CD8-positive, alpha-beta memory T cell (primary cell): ENCODE results near the gene ERRFI1. TPM values are rescaled to one million over a fixed set of nuclear protein-coding genes. Genes with fewer than 3 reads are reported as not detected.
A peak's percentile ranks its signal among the peaks of the same experiment; 100 is the strongest.
"Not testable (repeated sequence)": the region's sequence is repeated elsewhere in the genome, so short reads cannot be mapped to it uniquely, and the experiment has no call there.

Source experiments
- CTCF ChIA-PET: fragments of 350-600 bp; sonication (Branson Sonifier 250); formaldehyde crosslinking; loops from one replicate; lab custom pipeline; 2021; ENCODE audit warnings: antibody characterized with exemption; lab: Charles Lee
- POLR2A ChIA-PET: fragments of 350-600 bp; sonication (Branson Sonifier 250); formaldehyde crosslinking; loops from one replicate; lab custom pipeline; 2021; ENCODE audit warnings: antibody characterized with exemption; lab: Charles Lee
- DNase-seq, 5 donors: peaks; one replicate each; pipeline versions ENCODE4 v3.0.0 to v3.0.0-alpha.2; 2020 to 2022; ENCODE audit warnings: mixed read lengths in 1 of 5
- H3K27ac ChIP-seq: one replicate; pipeline ENCODE4 v1.7.0; 2013; ENCODE audit warnings: low read depth, mild to moderate bottlenecking, low read length, moderate library complexity
- H3K27me3 ChIP-seq: 2 replicates; pipeline ENCODE4 v1.7.0; 2013; ENCODE audit warnings: low read length, mild to moderate bottlenecking; ENCODE audit not compliant: insufficient read depth, poor library complexity, severe bottlenecking
- H3K36me3 ChIP-seq: 2 replicates; pipeline ENCODE4 v1.7.0; 2013; ENCODE audit warnings: mild to moderate bottlenecking, low read length, moderate library complexity; ENCODE audit not compliant: insufficient read depth
- H3K4me1 ChIP-seq: 2 replicates; pipeline ENCODE4 v1.7.0; 2013; ENCODE audit warnings: mild to moderate bottlenecking, low read length, moderate library complexity; ENCODE audit not compliant: insufficient read depth
- H3K4me3 ChIP-seq: 2 replicates; pipeline ENCODE4 v1.7.0; 2013; ENCODE audit warnings: mild to moderate bottlenecking, low read length
- H3K9me3 ChIP-seq: 2 replicates; pipeline ENCODE4 v1.7.0; 2013; ENCODE audit warnings: mild to moderate bottlenecking, low read length
- H3K27ac Mint-ChIP-seq, 8 donors: one replicate each; pipeline ENCODE4 v1.8.0; 2020 to 2021; ENCODE audit warnings: mixed read lengths in 8 of 8, mild to moderate bottlenecking in 6 of 8, inconsistent platforms in 3 of 8, moderate library complexity in 3 of 8
- H3K27me3 Mint-ChIP-seq, 2 donors: one replicate each; pipeline ENCODE4 v1.8.0; 2020 to 2021; ENCODE audit warnings: mixed read lengths in 2 of 2, mild to moderate bottlenecking in 1 of 2, moderate library complexity in 1 of 2
- H3K36me3 Mint-ChIP-seq, 3 donors: one replicate each; pipeline ENCODE4 v1.8.0; 2020 to 2021; ENCODE audit warnings: mixed read lengths in 3 of 3, inconsistent platforms in 1 of 3, mild to moderate bottlenecking in 1 of 3
- H3K4me1 Mint-ChIP-seq, 3 donors: one replicate each; pipeline ENCODE4 v1.8.0; 2020 to 2021; ENCODE audit warnings: mixed read lengths in 3 of 3, inconsistent platforms in 1 of 3, mild to moderate bottlenecking in 1 of 3
- H3K4me3 Mint-ChIP-seq, 7 donors: one replicate each; pipeline ENCODE4 v1.8.0; 2020 to 2021; ENCODE audit warnings: mixed read lengths in 7 of 7, mild to moderate bottlenecking in 6 of 7, moderate library complexity in 4 of 7, inconsistent platforms in 2 of 7
- H3K9me3 Mint-ChIP-seq, 5 donors: one replicate each; pipeline ENCODE4 v1.8.0; 2020 to 2022; ENCODE audit warnings: mixed read lengths in 5 of 5, mild to moderate bottlenecking in 3 of 5, moderate library complexity in 2 of 5, inconsistent platforms in 1 of 5
- polyA plus RNA-seq: library from polyadenylated mRNA; unstranded; fragments of 300-500 nt; fragmentation: Illumina TruSeq; gene quantifications from one replicate; pipeline ENCODE4 v1.2.3, GENCODE V29; 2021
- total RNA-seq, 2 experiments: library from RNA; stranded (reverse); gene quantifications; one replicate each; pipeline ENCODE4 v1.2.3, GENCODE V29; 2021

ERRFI1 gene
- total and polyA plus RNA-seq, 3 experiments from 2014 or later: 1.1 to 3.8 (median 3.5) TPM

DNA sequence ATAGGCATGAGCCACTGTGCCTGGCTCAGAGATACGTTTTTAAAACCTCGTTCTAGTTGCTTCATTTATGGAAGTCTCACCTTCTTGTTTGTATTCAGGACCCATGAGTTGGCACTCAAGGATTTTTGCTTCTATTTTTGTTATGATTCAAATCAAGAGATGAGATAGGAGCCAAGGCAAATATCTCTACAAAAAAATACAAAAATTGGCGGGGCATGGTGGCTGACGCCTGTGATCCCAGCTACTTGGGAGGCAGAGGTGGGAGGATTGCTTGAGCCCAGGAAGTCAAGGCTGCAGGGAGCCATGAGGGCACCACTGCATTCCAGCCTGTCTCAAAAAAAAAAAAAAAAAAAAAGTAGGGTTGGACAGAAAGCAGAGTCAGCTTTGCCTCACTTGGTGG is 36.8 kb upstream of the ERRFI1 start:
- H3K9me3 ChIP-seq: no peaks in the 10 kb centered on the region
- ChIA-PET CTCF (no interaction called here), POLR2A (no interaction called here)
- no peaks in the 10 kb centered on the region for H3K36me3 ChIP-seq
- Mint-ChIP-seq H3K9me3 (peaks cover 0 to 3% (median 0%) of the 10 kb centered on the region in 5 donors), H3K4me3 (no peak overlapping the region), H3K4me1 (peaks cover 0 to 2% (median 0%) of the 10 kb centered on the region in 3 donors), H3K27ac (no peak overlapping the region), H3K27me3 (peaks cover 10 to 23% of the 10 kb centered on the region in 2 donors), H3K36me3 (no peaks in the 10 kb centered on the region)
- no peaks in the 10 kb centered on the region for H3K4me1 ChIP-seq
- no peak overlapping the region for H3K27ac ChIP-seq
- DNase-seq: no peak
- no peak overlapping the region for H3K4me3 ChIP-seq
- H3K27me3 ChIP-seq: no peaks in the 10 kb centered on the region

DNA sequence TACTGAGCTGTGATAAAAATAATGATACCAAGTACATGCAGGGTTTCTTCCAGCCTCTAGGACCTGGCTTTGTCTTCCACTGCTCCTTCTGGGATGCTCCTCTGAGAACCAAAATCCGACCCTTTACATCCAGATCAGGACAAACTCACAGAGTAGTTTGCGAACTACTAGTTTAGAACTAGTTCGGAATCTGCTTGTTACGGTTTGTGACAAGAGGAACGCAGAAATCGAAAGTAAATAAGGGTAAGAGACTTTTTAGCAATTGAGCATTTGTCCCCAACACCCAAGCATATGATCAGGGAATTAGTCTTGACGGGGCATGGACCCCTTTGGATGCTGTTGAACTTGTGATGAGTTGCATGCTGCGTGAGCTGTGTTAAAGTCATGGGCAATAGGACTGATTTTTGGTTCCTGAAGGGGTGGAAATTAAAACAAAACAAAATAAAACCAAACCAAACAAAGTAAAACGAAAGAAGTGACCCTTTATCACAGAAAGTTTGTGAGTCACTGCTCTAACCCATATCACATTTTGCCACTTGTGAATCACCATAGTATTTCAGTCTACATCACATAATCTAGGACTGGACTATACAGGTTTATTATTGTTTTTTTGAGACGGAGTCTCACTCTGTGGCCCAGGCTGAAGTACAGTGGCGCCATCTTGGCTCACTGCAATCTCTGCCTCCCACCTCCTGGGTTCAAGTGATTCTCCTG is 35.7 kb upstream of the ERRFI1 start:
- H3K36me3 ChIP-seq: no peaks in the 10 kb centered on the region
- H3K4me1 ChIP-seq: no peaks in the 10 kb centered on the region
- H3K9me3 ChIP-seq: no peaks in the 10 kb centered on the region
- no peak overlapping the region for H3K27ac ChIP-seq
- peaks cover 0 to 2% (median 0%) of the 10 kb centered on the region in 3 donors for H3K4me1 Mint-ChIP-seq
- H3K27me3 ChIP-seq: no peaks in the 10 kb centered on the region
- peak overlapping the region in 2 of 8 donors; percentile 40 to 41 for H3K27ac Mint-ChIP-seq
- POLR2A ChIA-PET: no interaction called here
- H3K27me3 Mint-ChIP-seq: peaks cover 10 to 23% of the 10 kb centered on the region in 2 donors
- no peak overlapping the region for H3K4me3 ChIP-seq
- no peak for DNase-seq
- CTCF ChIA-PET: no interaction called here
- H3K9me3 Mint-ChIP-seq: peaks cover 0 to 3% (median 0%) of the 10 kb centered on the region in 5 donors
- H3K4me3 Mint-ChIP-seq: no peak overlapping the region
- H3K36me3 Mint-ChIP-seq: no peaks in the 10 kb centered on the region

DNA sequence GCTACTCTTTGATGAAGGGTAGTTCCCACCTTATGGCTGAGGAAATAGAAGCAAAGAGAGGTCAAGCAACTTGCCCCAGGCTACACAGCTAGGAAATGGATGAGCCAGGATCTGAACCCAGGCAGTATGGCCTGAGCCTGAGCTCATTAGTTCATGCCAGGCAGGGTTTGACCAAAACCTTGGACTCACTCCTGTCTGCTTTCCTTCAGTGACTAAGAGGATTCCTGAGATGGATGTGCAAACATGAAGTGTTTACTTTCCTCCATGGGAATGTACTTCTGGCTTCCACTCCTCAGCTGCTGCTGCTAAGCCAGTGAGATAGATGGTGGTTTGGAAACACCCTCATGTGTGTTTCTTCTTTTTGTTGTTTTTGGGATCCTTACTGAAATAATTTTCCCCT is 35.1 kb upstream of the ERRFI1 start:
- no peak overlapping the region for H3K27ac ChIP-seq
- H3K36me3 ChIP-seq: no peaks in the 10 kb centered on the region
- no peaks in the 10 kb centered on the region for H3K4me1 ChIP-seq
- Mint-ChIP-seq H3K9me3 (peaks cover 0 to 3% (median 0%) of the 10 kb centered on the region in 5 donors), H3K36me3 (no peaks in the 10 kb centered on the region), H3K4me3 (no peak overlapping the region), H3K27me3 (peaks cover 10 to 21% of the 10 kb centered on the region in 2 donors), H3K27ac (no peak overlapping the region), H3K4me1 (peaks cover 0 to 2% (median 0%) of the 10 kb centered on the region in 3 donors)
- no peaks in the 10 kb centered on the region for H3K27me3 ChIP-seq
- DNase-seq: no peak
- H3K4me3 ChIP-seq: no peak overlapping the region
- ChIA-PET POLR2A (no interaction called here), CTCF (no interaction called here)
- no peaks in the 10 kb centered on the region for H3K9me3 ChIP-seq

DNA sequence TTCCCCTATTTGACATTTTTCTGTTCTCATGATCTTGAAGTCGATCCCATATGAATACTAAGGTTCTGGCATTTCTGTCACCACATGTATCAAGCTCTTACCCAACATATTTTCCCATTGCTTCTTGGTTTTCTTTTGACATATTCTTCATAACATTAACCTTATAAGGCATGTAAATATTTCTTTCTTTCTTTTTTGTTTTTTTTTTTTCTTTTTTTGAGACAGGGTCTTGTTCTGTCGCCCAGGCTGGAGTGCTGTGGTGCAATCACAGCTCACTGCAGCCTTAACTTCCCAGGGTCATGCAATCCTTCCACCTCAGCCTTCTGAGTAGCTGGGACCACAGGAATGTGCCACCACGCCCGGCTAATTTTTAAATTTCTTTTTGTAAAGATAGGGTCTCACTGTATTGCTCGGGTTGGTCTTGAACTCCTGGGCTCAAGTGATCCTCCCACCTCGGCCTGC is 33.1 kb upstream of the ERRFI1 start:
- CTCF ChIA-PET: no interaction called here
- no peak overlapping the region for H3K4me3 ChIP-seq
- POLR2A ChIA-PET: no interaction called here
- H3K36me3 ChIP-seq: no peaks in the 10 kb centered on the region
- DNase-seq: no peak
- no peak overlapping the region for H3K4me3 Mint-ChIP-seq
- H3K27me3 Mint-ChIP-seq: peaks cover 10 to 14% of the 10 kb centered on the region in 2 donors
- no peaks in the 10 kb centered on the region for H3K27me3 ChIP-seq
- H3K27ac Mint-ChIP-seq: no peak overlapping the region
- peaks cover 0 to 2% (median 0%) of the 10 kb centered on the region in 3 donors for H3K4me1 Mint-ChIP-seq
- no peaks in the 10 kb centered on the region for H3K4me1 ChIP-seq
- no peaks in the 10 kb centered on the region for H3K9me3 ChIP-seq
- H3K36me3 Mint-ChIP-seq: no peaks in the 10 kb centered on the region
- peaks cover 0 to 2% (median 0%) of the 10 kb centered on the region in 5 donors for H3K9me3 Mint-ChIP-seq
- H3K27ac ChIP-seq: no peak overlapping the region

DNA sequence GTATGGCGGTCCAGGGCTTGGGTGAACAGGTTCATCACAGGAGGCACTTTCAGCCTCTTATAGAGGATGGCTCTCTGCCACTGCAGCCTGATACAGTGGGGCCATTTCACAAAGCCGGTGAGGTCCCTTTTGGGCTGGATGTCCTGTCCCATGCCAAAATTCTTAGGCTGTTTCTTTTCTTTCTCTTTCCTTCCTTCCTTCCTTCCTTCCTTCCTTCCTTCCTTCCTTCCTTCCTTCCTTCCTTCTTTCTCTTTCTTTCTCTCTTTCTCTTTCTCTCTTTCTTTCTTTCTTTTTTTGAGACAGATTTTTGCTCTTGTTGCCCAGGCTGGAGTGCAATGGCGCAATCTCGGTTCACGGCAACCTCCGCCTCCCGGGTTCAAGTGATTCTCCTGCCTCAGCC is 31.7 kb upstream of the ERRFI1 start:
- H3K27ac Mint-ChIP-seq, H3K27me3 ChIP-seq, H3K4me3 Mint-ChIP-seq, POLR2A ChIA-PET, H3K36me3 Mint-ChIP-seq, H3K4me1 Mint-ChIP-seq, H3K9me3 Mint-ChIP-seq, H3K4me3 ChIP-seq, DNase-seq, H3K27ac ChIP-seq, H3K36me3 ChIP-seq, H3K4me1 ChIP-seq, H3K9me3 ChIP-seq: not testable (repeated sequence)
- peaks cover 10 to 11% of the 10 kb centered on the region in 2 donors for H3K27me3 Mint-ChIP-seq
- CTCF ChIA-PET: interaction anchor here (0.7 to 1.3 kb wide), 2 partner anchors 112 to 292 kb away, joined by 3 read pairs; no protein-coding TSS in a partner anchor

DNA sequence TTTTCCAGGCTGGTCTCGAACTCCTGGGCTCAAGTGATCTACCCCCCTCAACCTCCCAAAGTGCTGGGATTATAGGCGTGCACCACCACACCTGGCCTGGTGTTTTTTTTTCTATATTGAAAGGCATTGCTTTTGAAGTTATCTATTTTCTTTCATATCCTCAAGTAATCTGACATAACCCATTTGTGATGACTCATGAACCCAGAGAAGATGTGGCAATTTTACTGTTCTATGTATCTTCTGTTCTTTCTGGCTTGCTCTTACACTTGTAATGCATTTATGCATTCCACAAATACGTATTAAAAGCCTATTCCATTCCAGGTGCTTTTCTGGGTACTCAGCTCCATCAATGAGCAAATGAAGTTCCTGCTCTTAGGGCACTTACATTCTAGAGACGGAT is 29.9 kb upstream of the ERRFI1 start:
- Histone ChIP-seq H3K4me1 (no peaks in the 10 kb centered on the region), H3K36me3 (no peaks in the 10 kb centered on the region), H3K27me3 (no peaks in the 10 kb centered on the region), H3K27ac (no peak overlapping the region), H3K4me3 (no peak overlapping the region), H3K9me3 (no peaks in the 10 kb centered on the region)
- ChIA-PET POLR2A (no interaction called here), CTCF (no interaction called here)
- Mint-ChIP-seq H3K4me3 (no peak overlapping the region), H3K36me3 (peaks cover 0 to 4% (median 0%) of the 10 kb centered on the region in 3 donors), H3K4me1 (no peaks in the 10 kb centered on the region), H3K9me3 (peaks cover 0 to 2% (median 0%) of the 10 kb centered on the region in 5 donors), H3K27ac (peak overlapping the region in 1 of 8 donors; percentile 29), H3K27me3 (peaks cover 4% of the 10 kb centered on the region in 2 donors)
- no peak for DNase-seq

DNA sequence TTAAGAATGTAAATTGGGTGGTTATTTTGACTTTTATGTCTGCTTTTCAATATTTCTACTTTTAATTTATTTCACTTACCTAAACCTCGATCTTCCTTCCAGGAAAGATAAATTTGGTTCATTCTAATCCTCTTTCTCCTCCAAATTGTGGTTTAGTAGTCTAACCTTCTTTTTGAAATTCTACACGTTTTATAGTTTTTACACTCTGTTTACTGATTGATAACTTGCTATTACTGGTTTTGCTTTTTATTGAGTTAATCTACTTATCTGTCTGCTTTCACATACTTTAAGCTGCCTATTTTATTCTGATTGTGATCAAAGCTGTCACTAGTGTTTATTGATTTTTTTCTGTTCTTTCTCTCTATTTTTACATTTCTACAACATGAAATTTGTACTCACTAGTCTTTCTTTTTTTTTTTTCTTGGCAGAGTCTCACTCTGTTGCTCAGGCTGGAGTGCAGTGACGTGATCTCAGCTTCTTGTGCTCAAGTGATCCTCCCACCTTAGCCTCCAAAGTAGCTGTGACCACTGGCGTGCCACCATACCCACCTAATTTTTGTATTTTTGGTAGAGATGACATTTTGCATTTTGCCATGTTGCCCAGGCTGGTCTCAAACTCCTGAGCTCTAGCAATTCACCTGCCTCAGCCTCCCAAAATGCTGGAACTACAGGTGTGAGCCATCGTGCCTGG is 27.9 kb upstream of the ERRFI1 start:
- Histone ChIP-seq H3K27ac (no peak overlapping the region), H3K36me3 (no peaks in the 10 kb centered on the region), H3K9me3 (no peaks in the 10 kb centered on the region), H3K4me3 (no peak overlapping the region), H3K4me1 (no peaks in the 10 kb centered on the region), H3K27me3 (no peaks in the 10 kb centered on the region)
- POLR2A ChIA-PET: no interaction called here
- Mint-ChIP-seq H3K36me3 (peaks cover 0 to 4% (median 0%) of the 10 kb centered on the region in 3 donors), H3K4me3 (no peak overlapping the region), H3K27ac (no peak overlapping the region), H3K27me3 (peaks cover 1 to 2% of the 10 kb centered on the region in 2 donors), H3K4me1 (no peaks in the 10 kb centered on the region), H3K9me3 (peaks cover 0 to 4% (median 0%) of the 10 kb centered on the region in 5 donors)
- DNase-seq: no peak
- CTCF ChIA-PET: no interaction called here

DNA sequence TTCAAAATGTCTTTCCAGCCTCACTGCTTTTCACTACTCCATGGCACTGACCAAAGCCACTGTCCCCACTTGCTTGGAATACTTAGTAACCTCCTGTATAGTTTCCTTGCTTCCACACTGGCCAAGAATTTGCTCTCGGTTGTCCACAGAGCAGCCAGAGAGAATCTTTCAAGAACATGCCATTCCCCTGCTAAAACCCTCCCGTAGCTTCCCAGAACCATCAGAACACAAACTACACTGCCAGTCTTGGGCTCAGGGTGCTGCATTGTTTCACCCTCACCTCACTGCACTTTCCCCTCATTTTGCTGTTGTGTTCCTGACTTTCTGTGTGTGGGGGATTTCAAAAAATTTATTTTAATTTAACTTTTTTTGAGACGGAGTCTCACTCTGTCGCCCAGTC is 25.5 kb upstream of the ERRFI1 start:
- Histone ChIP-seq H3K27ac (no peak overlapping the region), H3K4me3 (no peak overlapping the region), H3K27me3 (no peaks in the 10 kb centered on the region), H3K4me1 (no peaks in the 10 kb centered on the region), H3K36me3 (no peaks in the 10 kb centered on the region), H3K9me3 (no peaks in the 10 kb centered on the region)
- Mint-ChIP-seq H3K36me3 (peaks cover 0 to 4% (median 0%) of the 10 kb centered on the region in 3 donors), H3K4me3 (no peak overlapping the region), H3K27me3 (peaks cover 0 to 5% of the 10 kb centered on the region in 2 donors), H3K9me3 (peaks cover 0 to 4% (median 0%) of the 10 kb centered on the region in 5 donors), H3K4me1 (no peaks in the 10 kb centered on the region), H3K27ac (peak overlapping the region in 1 of 8 donors; percentile 64)
- CTCF ChIA-PET: no interaction called here
- no peak for DNase-seq
- POLR2A ChIA-PET: no interaction called here
